A549 (cell line): ENCODE results near the gene CD9.

Experiments used
- BHLHE40 ChIP-seq: IDR thresholded peaks from 2 replicates; pipeline ENCODE4 v1.6.1; 2012; ENCODE audit warnings: low read depth, low read length, inconsistent platforms
- CBX2 ChIP-seq: fragments of 200-600 bp; sonication (generic); IDR thresholded peaks from 2 replicates; pipeline ENCODE4 v1.6.1; 2016; ENCODE audit warnings: low read depth, mild to moderate bottlenecking, borderline replicate concordance
- CEBPB ChIP-seq, 2 experiments: fragments of >200 bp in 1 of 2; sonication (Bioruptor Twin) in 1 of 2; formaldehyde crosslinking in 1 of 2; IDR thresholded peaks; 2 replicates each; pipeline ENCODE4 v1.6.1; 2012 to 2016
- CTCF ChIP-seq: fragments of >200 bp; sonication (Bioruptor Twin); formaldehyde crosslinking; IDR thresholded peaks from 3 replicates; pipeline ENCODE4 v1.5.1; 2016
- EP300 ChIP-seq, 2 experiments: fragments of >200 bp; sonication (Bioruptor Twin); formaldehyde crosslinking; IDR thresholded peaks; 2 replicates in 1 of 2; 3 replicates in 1 of 2; pipeline ENCODE4 v1.6.1; 2016 to 2017
- NR3C1 ChIP-seq: fragments of >200 bp; sonication (Bioruptor Twin); formaldehyde crosslinking; IDR thresholded peaks from 3 replicates; pipeline ENCODE4 v1.6.1; 2017
- POLR2A ChIP-seq: IDR thresholded peaks from 2 replicates; pipeline ENCODE4 v1.6.1; 2012; ENCODE audit warnings: mild to moderate bottlenecking, low read length
- RCOR1 ChIP-seq: fragments of 150-350 bp; IDR thresholded peaks from 2 replicates; pipeline ENCODE4 v1.6.1; 2014; ENCODE audit warnings: antibody characterized with exemption, low read length, low read depth
- TP53 ChIP-seq: fragments of 250-450 bp; sonication (Bioruptor Pico); IDR thresholded peaks from 2 replicates; pipeline ENCODE4 v1.5.0; 2021; ENCODE audit warnings: mild to moderate bottlenecking, moderate library complexity
- TF ChIP-seq, protein P1 (sequence below): fragments of 200-600 bp; sonication (generic); IDR thresholded peaks from 2 replicates; pipeline ENCODE4 v1.6.1; 2016; ENCODE audit warnings: antibody characterized with exemption, mild to moderate bottlenecking, moderate library complexity

DNA sequence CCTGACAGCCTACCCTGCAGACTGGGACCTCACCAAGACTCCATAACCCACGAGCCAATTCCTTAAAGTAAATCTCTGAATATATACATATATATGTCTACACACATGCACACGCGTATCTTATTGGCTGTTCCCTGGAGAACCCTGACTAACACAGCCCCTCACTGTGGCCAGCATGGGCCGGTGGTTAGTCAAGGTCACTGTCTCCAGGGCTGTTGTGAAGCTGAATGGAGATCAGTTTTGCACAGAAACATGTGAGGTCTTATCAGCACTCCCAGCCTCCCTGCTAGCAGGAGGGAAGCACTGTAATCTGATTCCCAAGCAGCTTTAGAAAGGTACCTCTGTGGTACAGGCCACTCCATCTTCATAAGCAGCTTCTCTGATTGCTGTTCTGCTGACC lies 63.7 kb downstream of the CD9 start:
- TF ChIP-seq CTCF (no peak), CEBPB (IDR thresholded peaks at IDR 0.05) (no peak), EP300 (IDR thresholded peaks at IDR 0.05) (no peak), RCOR1 (no peak), NR3C1 (no peak), TP53 (CRISPR knock-in tag) (no peak), POLR2A (no peak), BHLHE40 (no peak), CBX2 (no peak)
- TF ChIP-seq, protein P1, sequence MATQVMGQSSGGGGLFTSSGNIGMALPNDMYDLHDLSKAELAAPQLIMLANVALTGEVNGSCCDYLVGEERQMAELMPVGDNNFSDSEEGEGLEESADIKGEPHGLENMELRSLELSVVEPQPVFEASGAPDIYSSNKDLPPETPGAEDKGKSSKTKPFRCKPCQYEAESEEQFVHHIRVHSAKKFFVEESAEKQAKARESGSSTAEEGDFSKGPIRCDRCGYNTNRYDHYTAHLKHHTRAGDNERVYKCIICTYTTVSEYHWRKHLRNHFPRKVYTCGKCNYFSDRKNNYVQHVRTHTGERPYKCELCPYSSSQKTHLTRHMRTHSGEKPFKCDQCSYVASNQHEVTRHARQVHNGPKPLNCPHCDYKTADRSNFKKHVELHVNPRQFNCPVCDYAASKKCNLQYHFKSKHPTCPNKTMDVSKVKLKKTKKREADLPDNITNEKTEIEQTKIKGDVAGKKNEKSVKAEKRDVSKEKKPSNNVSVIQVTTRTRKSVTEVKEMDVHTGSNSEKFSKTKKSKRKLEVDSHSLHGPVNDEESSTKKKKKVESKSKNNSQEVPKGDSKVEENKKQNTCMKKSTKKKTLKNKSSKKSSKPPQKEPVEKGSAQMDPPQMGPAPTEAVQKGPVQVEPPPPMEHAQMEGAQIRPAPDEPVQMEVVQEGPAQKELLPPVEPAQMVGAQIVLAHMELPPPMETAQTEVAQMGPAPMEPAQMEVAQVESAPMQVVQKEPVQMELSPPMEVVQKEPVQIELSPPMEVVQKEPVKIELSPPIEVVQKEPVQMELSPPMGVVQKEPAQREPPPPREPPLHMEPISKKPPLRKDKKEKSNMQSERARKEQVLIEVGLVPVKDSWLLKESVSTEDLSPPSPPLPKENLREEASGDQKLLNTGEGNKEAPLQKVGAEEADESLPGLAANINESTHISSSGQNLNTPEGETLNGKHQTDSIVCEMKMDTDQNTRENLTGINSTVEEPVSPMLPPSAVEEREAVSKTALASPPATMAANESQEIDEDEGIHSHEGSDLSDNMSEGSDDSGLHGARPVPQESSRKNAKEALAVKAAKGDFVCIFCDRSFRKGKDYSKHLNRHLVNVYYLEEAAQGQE, result no peak
